ENCODE measurements around the gene HOXB1. TPM values are rescaled to one million over a fixed set of nuclear protein-coding genes. Genes with fewer than 3 reads are reported as not detected.

The HOXB1 gene
- total and polyA plus RNA-seq, 2 experiments from 2014 or later, result not detected

DNA sequence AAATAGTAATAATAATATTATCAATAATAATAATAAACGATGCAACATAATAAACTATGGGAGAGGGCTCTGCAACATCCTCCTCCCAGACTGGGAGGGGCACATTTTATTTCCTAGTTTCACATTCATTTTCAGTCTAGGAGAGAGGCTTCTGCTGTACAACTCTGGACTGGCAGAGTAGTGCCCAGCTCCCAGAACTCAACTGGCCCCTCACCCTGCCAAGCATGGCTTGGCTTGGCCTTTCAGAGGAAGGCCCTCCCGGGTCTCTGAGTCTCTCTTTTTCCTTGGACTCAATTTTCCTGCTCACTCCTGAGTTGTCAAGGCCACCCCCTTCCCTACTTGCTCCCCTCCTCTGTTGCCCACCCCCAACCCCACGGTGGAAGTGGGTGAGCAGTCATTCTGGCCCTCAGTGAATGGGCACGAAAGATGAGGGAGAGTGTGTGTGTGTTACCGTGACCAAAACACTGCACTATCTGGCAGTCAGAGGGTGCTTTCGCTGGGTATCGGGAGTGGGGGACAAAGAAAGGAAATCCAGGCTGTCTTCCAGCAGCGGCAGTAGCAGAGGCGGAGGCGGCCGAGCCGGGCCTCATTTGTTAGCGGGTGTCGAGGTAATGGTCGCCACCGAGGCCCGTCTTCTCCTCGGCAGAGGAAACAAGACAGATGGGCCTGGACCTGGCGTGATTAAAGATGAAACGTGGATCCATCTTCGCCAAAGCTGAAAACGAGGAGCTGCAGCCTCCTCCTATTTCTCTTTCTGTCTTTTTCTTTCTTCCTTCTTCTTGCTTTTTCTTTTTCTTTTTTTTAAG, 45.1 kb upstream of the HOXB1 start:
- Histone ChIP-seq H4K20me1 (ENCODE audit: insufficient read depth) (no peaks in the 10 kb centered on the region), H3K4me2 (ENCODE audit: unreplicated experiment) (no peak overlapping the region), H3F3A (ENCODE audit: insufficient read depth) (peaks cover 5% of the 10 kb centered on the region; the same call in 1 of the 2 replicates), H3K9ac (peak overlapping the region; percentile 79; the same call in 1 of the 2 replicates), H3K79me2 (ENCODE audit: insufficient read depth) (peaks cover 64% of the 10 kb centered on the region), H3K27ac (peak overlapping the region; percentile 61), H3K4me1 (ENCODE audit: insufficient read depth) (peaks cover 25% of the 10 kb centered on the region), H3K27me3 (replicated peaks; ENCODE audit: insufficient read depth) (no peaks in the 10 kb centered on the region), H3K36me3 (ENCODE audit: low read depth) (no peaks in the 10 kb centered on the region), H3K9me3 (ENCODE audit: low read depth) (no peaks in the 10 kb centered on the region), H3K4me3 (0 out of 2 replicates have a peak overlapping the region, but pooled peaks have one; percentile 83), H3K9me2 (ENCODE audit: insufficient read depth) (no peaks in the 10 kb centered on the region), H2AFZ (no peak overlapping the region)
- no peak for DNase-seq
- in situ Hi-C loops (cut with MboI), result no loop called here
- TF ChIP-seq EZH2phosphoT487 (IDR thresholded peaks at IDR 0.05; ENCODE audit: insufficient read depth, low read depth) (no peak), EZH2 (IDR thresholded peaks at IDR 0.05; ENCODE audit: insufficient read depth, poor library complexity, severe bottlenecking) (no peak)
- 80 to 85% methylated on average over 21 to 22 of the region's 22 CpGs for WGBS, 2 experiments (ENCODE audit: low coverage in 1 of 2, low lambda C conversion rate in 2 of 2, missing lambda C conversion rate in 2 of 2)

DNA sequence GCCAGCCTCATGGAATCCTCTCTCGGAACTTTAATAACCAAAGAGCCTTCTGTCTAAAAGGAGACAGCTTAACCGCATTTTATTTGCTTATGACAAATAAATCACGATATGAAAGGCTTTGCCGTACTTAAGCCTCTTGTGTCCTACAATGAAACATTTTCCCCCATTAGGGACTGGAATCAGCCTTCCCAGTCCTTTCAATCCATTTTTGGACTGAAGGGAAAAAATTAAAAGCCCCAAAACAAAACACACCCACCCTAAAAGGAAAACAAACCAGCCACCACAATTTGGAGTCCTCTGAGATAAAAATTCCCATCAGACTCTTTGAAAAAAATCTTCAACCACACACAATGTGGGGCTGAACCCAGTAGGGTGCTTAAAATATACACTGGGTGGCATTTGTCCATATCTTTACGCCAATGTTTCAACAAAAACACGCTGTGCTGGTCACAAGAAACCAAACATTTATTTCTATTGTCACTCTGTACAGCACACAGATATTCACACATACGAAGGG, 44.3 kb upstream of the HOXB1 start:
- Histone ChIP-seq H3K9me2 (ENCODE audit: insufficient read depth) (no peaks in the 10 kb centered on the region), H4K20me1 (ENCODE audit: insufficient read depth) (no peaks in the 10 kb centered on the region), H3K4me1 (ENCODE audit: insufficient read depth) (peaks cover 32% of the 10 kb centered on the region), H3K4me3 (no peak overlapping the region), H3K27ac (no peak overlapping the region), H2AFZ (no peak overlapping the region), H3K9ac (0 out of 2 replicates have a peak overlapping the region, but pooled peaks have one; percentile 17), H3K4me2 (ENCODE audit: unreplicated experiment) (no peak overlapping the region), H3K36me3 (ENCODE audit: low read depth) (no peaks in the 10 kb centered on the region), H3K9me3 (ENCODE audit: low read depth) (no peaks in the 10 kb centered on the region), H3K79me2 (ENCODE audit: insufficient read depth) (peaks cover 64% of the 10 kb centered on the region), H3K27me3 (replicated peaks; ENCODE audit: insufficient read depth) (no peaks in the 10 kb centered on the region), H3F3A (ENCODE audit: insufficient read depth) (peaks cover 5% of the 10 kb centered on the region; the same call in 1 of the 2 replicates)
- DNase-seq, result no peak
- 82 to 84% methylated on average over 7 of the region's 7 CpGs for WGBS, 2 experiments (ENCODE audit: low coverage in 1 of 2, low lambda C conversion rate in 2 of 2, missing lambda C conversion rate in 2 of 2)
- in situ Hi-C loops (cut with MboI), result no loop called here
- TF ChIP-seq EZH2 (IDR thresholded peaks at IDR 0.05; ENCODE audit: insufficient read depth, poor library complexity, severe bottlenecking) (no peak), EZH2phosphoT487 (IDR thresholded peaks at IDR 0.05; ENCODE audit: insufficient read depth, low read depth) (no peak)

DNA sequence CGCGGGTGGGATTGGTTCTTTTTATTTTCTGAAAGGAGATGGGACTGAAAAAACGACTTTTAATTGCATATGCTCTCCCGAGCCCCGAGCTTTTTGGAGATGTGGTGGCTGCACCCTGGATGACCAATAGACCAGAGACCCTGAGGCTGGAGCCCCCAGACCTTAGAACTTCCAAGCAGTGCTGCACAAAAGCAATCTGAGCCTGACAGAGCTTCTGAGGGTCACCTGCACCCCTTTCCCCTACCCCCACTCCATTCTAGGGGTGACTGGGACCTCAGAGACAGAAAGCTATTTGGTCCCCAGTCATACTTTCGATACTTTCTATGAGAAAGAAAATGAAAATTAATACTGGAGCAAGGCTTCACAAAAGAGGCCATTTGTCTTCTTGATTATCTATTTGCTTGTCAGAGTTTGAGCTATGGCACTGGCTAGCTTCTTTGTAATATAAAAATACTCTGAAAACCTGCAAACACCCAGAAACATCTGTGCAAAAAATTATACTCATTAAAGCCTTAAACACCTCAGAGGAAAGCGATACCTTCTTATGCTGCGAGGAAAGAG, 43.8 kb upstream of the HOXB1 start:
- no peak for DNase-seq
- Histone ChIP-seq H3K36me3 (ENCODE audit: low read depth) (no peaks in the 10 kb centered on the region), H3K79me2 (ENCODE audit: insufficient read depth) (peaks cover 64% of the 10 kb centered on the region), H3K9me2 (ENCODE audit: insufficient read depth) (no peaks in the 10 kb centered on the region), H4K20me1 (ENCODE audit: insufficient read depth) (no peaks in the 10 kb centered on the region), H3K4me3 (no peak overlapping the region), H3K4me1 (ENCODE audit: insufficient read depth) (peaks cover 36% of the 10 kb centered on the region), H3K27me3 (replicated peaks; ENCODE audit: insufficient read depth) (no peaks in the 10 kb centered on the region), H3K9ac (no peak overlapping the region), H3F3A (ENCODE audit: insufficient read depth) (peaks cover 5% of the 10 kb centered on the region; the same call in 1 of the 2 replicates), H3K9me3 (ENCODE audit: low read depth) (no peaks in the 10 kb centered on the region), H2AFZ (no peak overlapping the region), H3K27ac (no peak overlapping the region), H3K4me2 (ENCODE audit: unreplicated experiment) (no peak overlapping the region)
- WGBS, 2 experiments (ENCODE audit: low coverage in 1 of 2, low lambda C conversion rate in 2 of 2, missing lambda C conversion rate in 2 of 2), result 82 to 85% methylated on average over 8 of the region's 8 CpGs
- in situ Hi-C loops (cut with MboI), result no loop called here
- no peak for TF ChIP-seq EZH2phosphoT487 (IDR thresholded peaks at IDR 0.05; ENCODE audit: insufficient read depth, low read depth)

DNA sequence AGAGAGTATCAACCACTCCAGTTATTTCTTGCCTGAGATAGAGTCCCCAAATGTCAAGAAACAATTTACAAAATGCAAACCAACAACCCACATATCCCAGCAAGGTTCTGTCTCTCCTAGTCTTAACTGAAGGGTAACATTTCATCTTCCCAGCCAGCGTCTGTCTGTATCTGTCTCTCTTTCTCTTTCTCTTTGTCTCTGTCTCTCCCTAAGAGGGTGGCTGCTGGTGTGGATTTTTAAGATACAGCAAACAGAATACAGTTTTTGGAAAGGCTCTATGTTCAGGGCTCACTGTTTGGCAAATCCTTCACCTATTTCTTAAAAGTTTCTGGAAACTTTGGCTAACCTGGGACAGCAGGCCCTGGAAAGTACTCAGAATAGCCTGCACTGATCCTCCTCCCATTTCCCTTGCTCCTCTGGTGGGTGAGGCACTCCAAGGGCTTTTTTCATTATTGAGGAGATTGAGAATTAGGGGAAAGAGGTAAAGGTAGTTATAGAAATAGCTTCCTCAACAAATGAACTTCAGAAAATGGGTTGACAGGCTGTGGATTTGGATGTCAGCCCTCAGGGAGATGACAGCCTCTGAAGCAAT, 41.1 kb upstream of the HOXB1 start:
- Histone ChIP-seq H3F3A (ENCODE audit: insufficient read depth) (peaks cover 5% of the 10 kb centered on the region; the same call in 1 of the 2 replicates), H3K79me2 (ENCODE audit: insufficient read depth) (peaks cover 71% of the 10 kb centered on the region), H2AFZ (peak overlapping the region; percentile 65; the same call in 1 of the 2 replicates), H4K20me1 (ENCODE audit: insufficient read depth) (no peaks in the 10 kb centered on the region), H3K4me2 (ENCODE audit: unreplicated experiment) (peak overlapping the region; percentile 57), H3K4me3 (peak overlapping the region; percentile 62; the same call in 1 of the 2 replicates), H3K27ac (peak overlapping the region; percentile 48), H3K27me3 (replicated peaks; ENCODE audit: insufficient read depth) (no peaks in the 10 kb centered on the region), H3K36me3 (ENCODE audit: low read depth) (no peaks in the 10 kb centered on the region), H3K9me2 (ENCODE audit: insufficient read depth) (no peaks in the 10 kb centered on the region), H3K9me3 (ENCODE audit: low read depth) (no peaks in the 10 kb centered on the region), H3K4me1 (ENCODE audit: insufficient read depth) (peaks cover 31% of the 10 kb centered on the region), H3K9ac (peak overlapping the region; percentile 72)
- no peak for DNase-seq
- TF ChIP-seq EZH2 (IDR thresholded peaks at IDR 0.05; ENCODE audit: insufficient read depth, poor library complexity, severe bottlenecking), result no peak
- TF ChIP-seq EZH2phosphoT487 (IDR thresholded peaks at IDR 0.05; ENCODE audit: insufficient read depth, low read depth), result no peak
- WGBS, 2 experiments (ENCODE audit: low coverage in 1 of 2, low lambda C conversion rate in 2 of 2, missing lambda C conversion rate in 2 of 2), result 36 to 80% methylated on average over 1 of the region's 1 CpG
- in situ Hi-C loops (cut with MboI), result no loop called here
